Right cardiac atrium (tissue), 5 donors: ENCODE measurements around the gene JAM2. TPM values are rescaled to one million over a fixed set of nuclear protein-coding genes. Genes with fewer than 3 reads are reported as not detected.

Experiments
- ATAC-seq, 2 donors: fragments of 200-7000 bp; cut with Tn5 transposase; one replicate each; pipeline versions ENCODE4 v1.8.0 to v1.9.1; 2020; ENCODE audit warnings: moderate library complexity in 2 of 2, mild to moderate bottlenecking in 1 of 2
- DNase-seq, 3 donors: peaks; one replicate each; pipeline ENCODE4 v3.0.0-alpha.2; 2020
- H3K27ac ChIP-seq: one replicate; pipeline ENCODE4 v1.5.1; 2013; ENCODE audit warnings: mild to moderate bottlenecking, low read length, control low read depth, moderate library complexity
- H3K27me3 ChIP-seq: one replicate; pipeline ENCODE4 v1.6.1; 2013; ENCODE audit not compliant: control insufficient read depth, insufficient read depth
- H3K4me1 ChIP-seq: one replicate; pipeline ENCODE4 v1.6.1; 2013; ENCODE audit warnings: low read length; ENCODE audit not compliant: control insufficient read depth, insufficient read depth
- H3K4me3 ChIP-seq: one replicate; pipeline ENCODE4 v1.5.1; 2013; ENCODE audit warnings: low read length, control low read depth
- H3K9me3 ChIP-seq: one replicate; pipeline ENCODE4 v1.6.1; 2013; ENCODE audit warnings: low read length; ENCODE audit not compliant: control insufficient read depth
- whole genome bisulfite sequencing: extraction: QIAGEN DNeasy Blood & Tissue Kit; methylation state at CpG from one replicate; pipeline ENCODE4 v1.1.7; 2013; 5-methylcytosine and 5-hydroxymethylcytosine counted together
- intact Hi-C, 4 donors: fragments of 100-400 bp; cut with DNase I; formaldehyde crosslinking; loops; one replicate each; pipeline versions ENCODE4 v1.11.0 to v1.14.0; 2022 to 2023
- polyA plus RNA-seq: library from polyadenylated mRNA; stranded (reverse); fragments of 200-250 nt; gene quantifications from one replicate; pipeline ENCODE4 v1.2.3, GENCODE V29; 2013
- total RNA-seq, 4 donors: library from RNA; stranded (reverse); fragmentation: NEBNext Ultra II Directional; extraction: Animal tissue kit (Norgen Biotek cat#: 25700); gene quantifications; one replicate each; pipeline ENCODE4 v1.2.1, GENCODE V29; 2021
- donor health status: healthy with polysubstance abuse.
- donor health status: DM: no; HTN: yes; CAD: no.
- donor health status: DM: no; HTN: no; CAD: no.
- donor health status: DM: no; HTN: yes; CAD: no; lungs with severe emphysema.
- donor health status: DM: yes; HTN: yes; CAD: no.

The JAM2 gene
- total and polyA plus RNA-seq, 5 donors, result 26.2 to 49.5 (median 28.4) TPM

- 98% methylated on average over 3 of the region's 3 CpGs for WGBS
- DNase-seq (no peak), ATAC-seq (no peak)
- H3K9me3 ChIP-seq, result no peaks in the 10 kb centered on the region
- intact Hi-C loops, result no loop called here
- H3K4me1 ChIP-seq, result no peaks in the 10 kb centered on the region
- H3K4me3 ChIP-seq, result no peak overlapping the region
- no peaks in the 10 kb centered on the region for H3K27me3 ChIP-seq
- no peak overlapping the region for H3K27ac ChIP-seq
Observed at GRCh38 chr21:25742900-25743299, 103.8 kb downstream of the JAM2 start.

GRCh38 chr21:25744854-25745253, 105.8 kb downstream of the JAM2 start:
- Histone ChIP-seq H3K27me3 (no peaks in the 10 kb centered on the region), H3K9me3 (no peaks in the 10 kb centered on the region), H3K4me3 (no peak overlapping the region), H3K4me1 (no peaks in the 10 kb centered on the region), H3K27ac (no peak overlapping the region)
- intact Hi-C loops, result no loop called here
- WGBS, result 98% methylated on average over 2 of the region's 2 CpGs
- no peak for DNase-seq
- no peak for ATAC-seq

GRCh38 chr21:25750085-25750484, 111.0 kb downstream of the JAM2 start:
- Histone ChIP-seq H3K4me1 (no peaks in the 10 kb centered on the region), H3K4me3 (no peak overlapping the region), H3K27me3 (no peaks in the 10 kb centered on the region), H3K9me3 (no peaks in the 10 kb centered on the region), H3K27ac (no peak overlapping the region)
- WGBS, result 88% methylated on average over 6 of the region's 6 CpGs
- ATAC-seq (no peak), DNase-seq (no peak)
- intact Hi-C loops, result no loop called here

GRCh38 chr21:25752416-25752815, 113.4 kb downstream of the JAM2 start:
- no peak overlapping the region for H3K4me3 ChIP-seq
- no peak for DNase-seq
- no peaks in the 10 kb centered on the region for H3K27me3 ChIP-seq
- no peak for ATAC-seq
- intact Hi-C loops, result no loop called here
- H3K27ac ChIP-seq, result no peak overlapping the region
- 97% methylated on average over 1 of the region's 1 CpG for WGBS
- H3K4me1 ChIP-seq, result no peaks in the 10 kb centered on the region
- no peaks in the 10 kb centered on the region for H3K9me3 ChIP-seq

GRCh38 chr21:25756190-25756932, 117.3 kb downstream of the JAM2 start:
- WGBS, result 64% methylated on average over 6 of the region's 6 CpGs
- Histone ChIP-seq H3K27me3 (no peaks in the 10 kb centered on the region), H3K4me1 (no peaks in the 10 kb centered on the region), H3K27ac (peak overlapping the region; percentile 11), H3K9me3 (no peaks in the 10 kb centered on the region), H3K4me3 (peak overlapping the region; percentile 26)
- no peak for DNase-seq
- intact Hi-C loops, result no loop called here
- ATAC-seq, result peak in 1 of 2 donors; percentile 68

GRCh38 chr21:25757531-25757930, 118.5 kb downstream of the JAM2 start:
- Histone ChIP-seq H3K4me1 (no peaks in the 10 kb centered on the region), H3K27me3 (no peaks in the 10 kb centered on the region), H3K27ac (no peak overlapping the region), H3K9me3 (no peaks in the 10 kb centered on the region), H3K4me3 (no peak overlapping the region)
- intact Hi-C loops, result no loop called here
- ATAC-seq, result no peak
- no peak for DNase-seq

GRCh38 chr21:25759573-25759972, 120.5 kb downstream of the JAM2 start:
- H3K4me3 ChIP-seq, result no peak overlapping the region
- H3K27ac ChIP-seq, result no peak overlapping the region
- no peaks in the 10 kb centered on the region for H3K4me1 ChIP-seq
- DNase-seq, result no peak
- intact Hi-C loops, result no loop called here
- H3K27me3 ChIP-seq, result no peaks in the 10 kb centered on the region
- ATAC-seq, result no peak
- 73% methylated on average over 1 of the region's 1 CpG for WGBS
- no peaks in the 10 kb centered on the region for H3K9me3 ChIP-seq

GRCh38 chr21:25760061-25760460, 121.0 kb downstream of the JAM2 start:
- WGBS, result 98% methylated on average over 3 of the region's 3 CpGs

GRCh38 chr21:25760677-25761076, 121.6 kb downstream of the JAM2 start:
- Histone ChIP-seq H3K27ac (no peak overlapping the region), H3K4me3 (no peak overlapping the region), H3K9me3 (no peaks in the 10 kb centered on the region), H3K27me3 (no peaks in the 10 kb centered on the region), H3K4me1 (no peaks in the 10 kb centered on the region)
- no peak for ATAC-seq
- intact Hi-C loops, result no loop called here
- no peak for DNase-seq
- 99% methylated on average over 1 of the region's 1 CpG for WGBS

More at GRCh38 chr21:25760061-25760460, 121.0 kb downstream of the JAM2 start:
- no peak for DNase-seq
- Histone ChIP-seq H3K27me3 (no peaks in the 10 kb centered on the region), H3K4me3 (no peak overlapping the region), H3K27ac (no peak overlapping the region), H3K9me3 (no peaks in the 10 kb centered on the region), H3K4me1 (no peaks in the 10 kb centered on the region)
- no peak for ATAC-seq
- intact Hi-C loops, result no loop called here

- H3K4me3 ChIP-seq, result no peak overlapping the region
- 98% methylated on average over 3 of the region's 3 CpGs for WGBS
- no peak overlapping the region for H3K27ac ChIP-seq
- DNase-seq (no peak), ATAC-seq (no peak)
- intact Hi-C loops, result no loop called here
- H3K27me3 ChIP-seq, result no peaks in the 10 kb centered on the region
- no peaks in the 10 kb centered on the region for H3K4me1 ChIP-seq
- no peaks in the 10 kb centered on the region for H3K9me3 ChIP-seq
Observed at GRCh38 chr21:25764065-25764464, 125.0 kb downstream of the JAM2 start.
